Measurements from ENCODE around the gene KCNK1. TPM values are rescaled to one million over a fixed set of nuclear protein-coding genes. Genes with fewer than 3 reads are reported as not detected.
"Not testable (repeated sequence)": the region's sequence is repeated elsewhere in the genome, so short reads cannot be mapped to it uniquely, and the experiment has no call there.

KCNK1 gene
- total RNA-seq, 2 donors from 2014 or later = 3.2 to 6.3 TPM

DNA sequence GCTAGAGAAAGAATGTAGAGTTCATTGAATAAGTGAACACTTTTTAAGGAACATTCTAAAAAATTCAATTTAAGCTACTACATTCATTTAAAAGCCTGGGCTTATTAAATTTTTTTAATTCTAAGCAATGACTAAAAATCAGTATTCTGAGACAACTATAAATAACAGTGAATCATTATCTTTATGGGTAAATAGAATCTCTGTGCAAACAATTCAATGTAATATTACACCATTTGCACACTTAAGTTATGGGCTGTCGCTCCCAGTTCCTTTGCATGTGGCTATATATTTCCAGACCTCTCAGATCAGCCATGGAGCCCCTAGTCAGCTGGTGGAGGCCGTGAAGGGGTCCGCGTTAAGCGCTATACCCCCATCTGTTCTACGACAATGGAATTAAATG lies 65.1 kb downstream of the KCNK1 start:
- DNase-seq (ENCODE audit: low spot score) = no peak
- intact Hi-C loops (cut with DNase I) = no loop called here

DNA sequence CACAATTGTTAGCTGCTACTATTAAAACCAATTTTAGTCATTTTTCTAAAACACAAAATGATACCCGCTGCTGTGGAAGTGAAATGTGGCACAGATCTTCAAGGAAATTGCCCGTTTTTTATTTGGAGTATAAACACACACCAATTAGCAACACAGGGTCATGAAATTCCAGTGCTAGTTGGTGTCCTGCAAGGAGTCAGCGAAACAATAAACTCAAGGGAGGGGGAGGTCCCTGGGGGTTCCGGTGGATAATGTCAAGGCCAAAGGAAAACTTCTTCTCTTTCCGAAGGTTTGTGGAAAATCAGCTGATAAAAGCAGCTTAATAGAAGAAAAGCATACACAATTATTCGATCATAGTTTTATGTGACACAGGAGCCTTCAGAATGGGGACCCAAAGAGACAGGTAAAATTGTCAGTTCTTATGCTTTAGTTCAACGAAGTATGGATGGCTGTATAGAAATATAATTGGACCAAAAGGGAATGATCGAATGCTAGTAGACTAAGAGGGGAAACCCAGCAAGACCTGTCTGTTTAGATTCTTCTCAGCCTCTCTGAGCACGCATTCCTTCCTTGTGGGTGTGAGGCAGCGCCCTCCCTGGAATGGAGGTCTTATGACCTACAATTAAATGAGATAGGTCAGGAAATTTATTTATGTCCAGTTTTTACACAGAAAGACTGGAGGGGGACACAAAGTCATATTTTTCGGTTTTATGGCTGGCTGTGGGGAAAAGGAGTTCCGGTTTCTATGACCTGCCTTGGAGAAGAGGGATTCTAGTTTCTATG lies 65.9 kb downstream of the KCNK1 start:
- intact Hi-C loops (cut with DNase I) = no loop called here
- no peak for DNase-seq (ENCODE audit: low spot score)

GRCh38 chr1:233681285-233681684 lies 67.4 kb downstream of the KCNK1 start:
- no peak for DNase-seq (ENCODE audit: low spot score)
- intact Hi-C loops (cut with DNase I) = no loop called here

GRCh38 chr1:233686653-233687052 lies 72.7 kb downstream of the KCNK1 start:
- intact Hi-C loops (cut with DNase I); DNase-seq (ENCODE audit: low spot score): not testable (repeated sequence)

GRCh38 chr1:233689017-233689747 lies 75.3 kb downstream of the KCNK1 start:
- intact Hi-C loops (cut with DNase I) = no loop called here
- DNase-seq (ENCODE audit: low spot score) = no peak

DNA sequence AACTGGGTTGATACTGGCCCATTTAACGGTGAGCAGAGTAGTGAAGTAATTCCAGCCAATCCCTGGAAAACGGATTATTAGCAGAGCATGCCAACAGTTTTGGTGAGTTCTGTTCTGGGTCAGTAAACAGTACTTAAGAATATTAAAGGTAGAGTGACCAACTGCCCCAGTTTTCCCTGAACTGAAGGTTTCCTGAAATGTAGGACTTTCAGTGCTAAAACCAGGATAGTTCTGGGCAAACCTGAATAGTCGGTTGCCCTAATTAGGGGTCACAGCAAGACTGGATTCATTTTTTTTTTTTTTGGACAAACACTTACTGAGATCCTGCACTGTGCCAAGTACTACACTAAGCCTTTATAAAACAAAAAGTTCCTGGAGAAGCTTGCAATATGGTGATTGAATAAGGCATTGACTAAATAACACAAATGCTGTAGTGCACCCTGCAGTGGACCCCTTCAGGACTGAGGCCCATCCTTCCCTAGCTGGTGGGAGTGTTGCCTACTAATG lies 75.9 kb downstream of the KCNK1 start:
- intact Hi-C loops (cut with DNase I) = loop anchor here in 1 of 2 donors (1.0 kb wide), 1 partner anchor 36 kb away; no protein-coding TSS in a partner anchor
- no peak for DNase-seq (ENCODE audit: low spot score)

DNA sequence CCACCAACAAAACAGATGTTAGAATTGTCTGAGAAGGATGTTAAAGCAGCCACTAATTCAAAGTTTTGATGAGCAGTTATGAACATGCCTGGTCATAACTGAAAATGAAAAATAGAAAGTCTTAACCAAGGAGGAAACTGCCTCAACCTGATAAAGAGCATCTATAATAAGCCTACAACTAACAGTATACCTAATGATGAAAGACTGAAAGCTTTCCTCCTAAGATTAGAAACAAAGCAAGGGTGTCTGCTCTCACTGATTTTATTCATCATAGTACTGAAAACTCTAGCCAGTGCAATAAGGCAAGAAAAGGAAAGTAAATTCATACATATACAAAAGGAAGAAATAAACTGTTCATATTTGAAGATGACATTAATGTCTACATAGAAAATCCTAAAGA lies 82.0 kb downstream of the KCNK1 start:
- no peak for DNase-seq (ENCODE audit: low spot score)
- intact Hi-C loops (cut with DNase I) = no loop called here

- intact Hi-C loops (cut with DNase I) = no loop called here
Observed at GRCh38 chr1:233700338-233700737, 86.4 kb downstream of the KCNK1 start.

GRCh38 chr1:233704170-233704897 lies 90.4 kb downstream of the KCNK1 start:
- intact Hi-C loops (cut with DNase I) = no loop called here
- no peak for DNase-seq (ENCODE audit: low spot score)

More at GRCh38 chr1:233700338-233700737, 86.4 kb downstream of the KCNK1 start:
- DNase-seq (ENCODE audit: low spot score) = no peak

DNA sequence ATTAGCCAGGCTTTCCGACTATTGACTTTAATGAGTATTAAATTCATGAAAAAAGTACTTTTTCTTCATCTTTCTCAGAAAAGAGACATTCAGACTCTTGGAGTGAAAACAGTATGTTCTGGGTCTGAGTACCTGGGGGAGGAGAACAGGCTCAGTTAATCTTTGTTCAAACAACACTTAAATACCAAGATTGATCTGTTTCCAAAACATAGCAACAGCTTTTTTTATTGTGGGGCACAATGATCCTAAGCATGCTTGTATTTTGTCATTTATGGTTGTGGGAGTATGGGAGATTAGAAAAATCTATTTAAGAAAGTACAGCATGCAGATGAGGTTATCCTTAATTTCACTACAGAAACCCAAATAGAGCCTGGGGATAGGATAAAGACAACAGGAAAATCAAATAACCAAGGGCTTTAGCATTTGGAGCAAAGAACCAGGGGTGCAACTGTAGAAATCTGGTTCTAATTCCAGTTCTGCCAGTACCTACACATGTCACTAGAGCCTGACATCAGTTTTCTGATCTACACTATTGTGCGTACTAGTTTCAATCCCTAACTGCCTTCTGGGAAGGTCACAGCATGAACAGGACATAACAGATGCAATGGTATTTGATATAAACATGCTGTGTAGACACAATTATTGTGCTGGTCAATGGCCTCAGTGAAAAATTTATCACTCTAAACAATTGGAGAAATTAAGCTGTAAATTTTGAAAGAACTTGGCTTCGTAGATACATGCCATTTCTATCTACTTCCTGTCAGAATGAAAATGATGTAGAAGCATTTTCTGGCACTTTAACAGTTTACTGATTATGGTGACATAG lies 91.2 kb downstream of the KCNK1 start:
- intact Hi-C loops (cut with DNase I) = no loop called here
- DNase-seq (ENCODE audit: low spot score) = no peak

DNA sequence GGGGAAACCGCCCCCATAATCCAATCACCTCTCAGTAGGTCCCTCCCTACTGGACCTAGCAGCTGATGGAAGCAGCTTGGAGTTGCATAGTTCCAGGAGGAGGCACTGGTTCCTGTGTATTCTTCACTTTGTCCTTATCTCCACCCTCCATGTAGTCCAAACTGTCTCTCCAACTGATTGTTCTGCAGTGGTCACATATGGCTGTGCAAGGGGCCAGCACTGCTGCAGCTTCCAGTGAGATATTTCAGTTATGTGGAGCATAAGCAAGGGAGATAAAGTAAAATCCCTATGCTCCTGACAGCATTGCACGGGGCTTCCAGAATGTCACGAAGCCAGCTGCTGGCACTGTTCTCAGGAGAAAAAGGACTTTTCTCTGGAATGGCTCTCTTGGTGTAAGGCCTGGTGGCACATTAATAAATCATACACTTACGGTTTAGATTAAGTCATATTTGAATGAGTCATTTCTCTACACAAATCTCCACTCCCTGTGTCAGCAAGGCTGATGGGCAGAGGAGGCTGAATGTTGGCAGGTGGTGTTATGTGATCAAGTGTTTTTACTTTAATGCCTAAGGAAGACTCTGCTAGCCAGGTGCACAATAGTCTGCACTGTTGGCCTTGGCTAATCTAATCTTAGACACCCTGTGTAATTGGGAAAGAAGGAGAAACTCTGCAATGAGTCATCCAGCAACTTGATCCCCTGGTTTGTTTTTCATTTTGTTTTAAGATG lies 93.4 kb downstream of the KCNK1 start:
- intact Hi-C loops (cut with DNase I) = no loop called here
- DNase-seq (ENCODE audit: low spot score) = no peak

GRCh38 chr1:233707880-233708815 lies 94.2 kb downstream of the KCNK1 start:
- DNase-seq (ENCODE audit: low spot score) = no peak
- intact Hi-C loops (cut with DNase I) = no loop called here

- intact Hi-C loops (cut with DNase I) = no loop called here
- no peak for DNase-seq (ENCODE audit: low spot score)
Observed at GRCh38 chr1:233710031-233710430, 96.1 kb downstream of the KCNK1 start.

- DNase-seq (ENCODE audit: low spot score) = no peak
- intact Hi-C loops (cut with DNase I) = no loop called here
Observed at GRCh38 chr1:233710507-233710906, 96.6 kb downstream of the KCNK1 start.

- no peak for DNase-seq (ENCODE audit: low spot score)
- intact Hi-C loops (cut with DNase I) = no loop called here
Observed at GRCh38 chr1:233714631-233715217, 100.8 kb downstream of the KCNK1 start.

DNA sequence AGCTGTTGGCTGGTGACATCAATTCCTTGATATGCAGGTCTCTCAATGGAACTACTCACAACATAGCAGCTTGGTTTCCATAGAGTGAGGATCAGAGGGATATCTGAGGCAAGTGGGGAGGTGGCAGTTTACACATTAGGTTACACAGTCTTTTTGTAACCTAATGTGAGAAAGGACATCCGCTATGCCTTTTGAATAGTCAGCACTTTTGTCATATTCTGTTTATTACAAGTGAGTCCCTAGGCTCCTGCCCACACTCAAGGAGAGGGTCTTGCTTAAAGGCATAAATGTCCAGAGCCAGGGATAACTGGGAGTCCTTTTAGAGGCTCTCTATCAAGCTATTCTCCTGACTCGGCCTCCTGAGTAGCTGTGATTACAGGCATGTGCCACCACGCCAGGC lies 104.2 kb downstream of the KCNK1 start:
- DNase-seq (ENCODE audit: low spot score) = no peak
- intact Hi-C loops (cut with DNase I) = no loop called here

All from posterior vena cava (tissue), 2 donors.